GM18861 (cell line): ENCODE measurements around the gene OR7A17.

Experiments
- ATAC-seq: cut with Tn5 transposase; IDR thresholded peaks from one replicate; pipeline ENCODE4 v1.9.1; 2021; ENCODE audit not compliant: unreplicated experiment

The OR7A17 gene

DNA sequence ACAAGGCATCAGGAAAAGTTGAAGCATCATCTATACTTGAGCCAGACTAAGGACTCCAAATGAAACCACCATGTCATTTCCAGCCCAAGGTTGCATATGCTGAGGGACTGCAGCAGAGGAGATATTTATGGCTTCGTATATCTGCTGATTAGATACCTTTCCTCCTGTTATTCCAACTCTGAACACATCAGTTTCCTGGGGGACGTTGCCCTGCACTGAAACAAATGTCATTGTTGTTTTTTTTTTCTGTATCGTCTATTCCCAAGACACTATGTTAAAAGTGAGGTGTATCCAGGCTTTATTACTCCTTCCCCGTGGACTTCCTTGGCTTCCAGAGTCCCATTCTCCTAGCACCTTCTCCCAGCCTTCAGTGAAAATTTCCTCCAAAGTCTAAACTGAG is at the start of gene OR7A17:
OR7A17 (minus strand) TSS at position 101 of the 400 bp plus-strand sequence. CDS start 4,777 bp downstream, outside the sequence.
- ATAC-seq = no peak

DNA sequence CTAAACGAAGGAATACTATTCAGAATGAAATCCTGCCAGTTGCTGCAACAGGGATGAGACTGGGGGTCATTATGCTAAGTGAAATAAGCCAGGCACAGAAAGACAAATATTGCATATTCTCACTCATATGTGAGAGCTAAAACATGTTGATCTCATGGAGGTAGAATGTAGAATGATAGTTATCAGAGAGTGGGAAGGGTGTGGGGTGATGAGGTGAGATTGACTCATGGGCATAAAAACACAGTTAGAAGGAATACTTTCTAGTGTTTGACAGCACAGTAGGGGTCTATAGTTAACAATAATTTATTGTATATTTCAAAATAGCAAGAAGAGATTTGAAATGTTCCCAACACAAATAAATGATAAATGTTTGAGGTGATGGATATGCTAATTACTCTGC is 47.6 kb upstream of the OR7A17 start:
- no peak for ATAC-seq

DNA sequence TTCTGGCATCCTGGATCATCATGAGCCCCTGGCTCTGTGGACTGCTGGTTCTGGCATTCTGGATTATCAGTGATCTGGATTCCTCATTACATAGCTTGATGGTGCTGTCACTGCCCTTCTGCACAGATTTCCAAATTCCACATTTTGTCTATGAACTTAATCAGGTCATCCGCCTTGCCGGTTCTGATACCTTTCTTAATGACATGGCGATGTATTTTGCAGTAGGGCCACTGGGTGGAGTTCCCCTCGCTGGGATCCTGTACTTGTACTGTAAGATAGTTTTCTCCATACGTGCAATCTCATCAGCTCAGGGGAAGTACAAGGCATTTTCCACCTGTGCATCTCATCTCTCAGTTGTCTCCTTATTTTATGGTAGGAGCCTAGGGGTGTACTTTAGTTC is 30.9 kb upstream of the OR7A17 start:
- no peak for ATAC-seq

DNA sequence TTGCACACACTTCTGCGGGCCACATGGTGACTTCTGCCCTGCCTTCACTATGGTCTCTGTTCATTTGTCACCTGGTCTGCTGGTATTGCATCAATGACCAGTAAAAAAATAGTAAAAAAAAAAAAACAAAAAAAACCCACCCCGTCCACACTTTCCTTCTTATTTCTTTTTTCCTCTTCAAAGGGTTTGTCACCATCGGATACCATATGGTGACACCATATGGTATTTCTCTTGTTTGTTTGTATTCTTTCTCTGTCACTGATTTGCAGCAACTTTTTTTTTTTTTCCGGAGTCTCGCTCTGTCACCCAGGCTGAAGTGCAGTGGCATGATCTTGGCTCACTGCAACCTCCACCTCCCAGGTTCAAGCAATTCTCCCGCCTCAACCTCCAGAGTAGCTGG is 29.2 kb upstream of the OR7A17 start:
- ATAC-seq = no peak

DNA sequence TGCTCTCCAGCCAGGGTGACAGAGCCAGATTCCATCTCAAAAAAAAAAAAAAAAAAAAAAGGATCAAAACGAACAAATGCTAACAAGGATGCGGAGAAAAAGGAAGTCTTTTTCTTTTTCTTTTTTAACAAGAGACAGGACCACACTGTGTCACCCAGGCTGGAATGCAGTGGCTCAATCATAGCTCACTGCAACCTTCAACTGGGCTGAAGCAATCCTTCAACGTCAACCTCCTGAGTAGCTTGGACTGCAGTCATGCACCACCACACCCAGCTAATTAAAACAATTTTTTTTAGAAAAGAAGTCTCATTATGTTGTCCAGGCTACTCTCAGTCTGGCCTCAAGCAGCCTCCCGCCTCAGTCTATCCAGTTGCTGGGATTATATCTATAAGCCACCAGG is 20.8 kb upstream of the OR7A17 start:
- no peak for ATAC-seq

DNA sequence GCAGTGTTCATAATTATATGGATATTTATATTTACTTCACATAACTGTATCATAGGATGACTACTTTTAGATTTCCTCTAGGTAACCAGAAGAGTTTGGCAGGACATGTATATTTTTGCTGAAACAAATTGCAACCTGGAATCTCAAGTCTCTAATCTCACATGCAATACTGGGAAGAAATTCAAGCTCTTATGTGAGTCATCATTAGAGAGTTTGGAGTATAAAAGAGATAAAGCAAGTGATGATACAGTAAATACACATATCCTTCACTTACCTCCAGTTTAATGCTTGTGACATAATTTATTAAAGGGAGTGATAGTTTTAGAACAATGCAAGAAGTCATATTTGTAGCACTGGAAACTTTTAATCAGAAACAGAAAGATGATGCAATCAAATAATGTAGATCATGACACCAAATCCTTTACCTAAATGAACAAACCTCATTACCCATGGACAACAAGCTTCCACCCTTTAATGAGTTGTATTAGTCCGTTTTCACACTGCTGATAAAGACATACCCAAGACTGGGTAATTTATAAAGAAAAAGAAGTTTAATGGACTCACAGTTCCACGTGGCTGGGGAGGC is 15.8 kb upstream of the OR7A17 start:
- ATAC-seq = no peak

DNA sequence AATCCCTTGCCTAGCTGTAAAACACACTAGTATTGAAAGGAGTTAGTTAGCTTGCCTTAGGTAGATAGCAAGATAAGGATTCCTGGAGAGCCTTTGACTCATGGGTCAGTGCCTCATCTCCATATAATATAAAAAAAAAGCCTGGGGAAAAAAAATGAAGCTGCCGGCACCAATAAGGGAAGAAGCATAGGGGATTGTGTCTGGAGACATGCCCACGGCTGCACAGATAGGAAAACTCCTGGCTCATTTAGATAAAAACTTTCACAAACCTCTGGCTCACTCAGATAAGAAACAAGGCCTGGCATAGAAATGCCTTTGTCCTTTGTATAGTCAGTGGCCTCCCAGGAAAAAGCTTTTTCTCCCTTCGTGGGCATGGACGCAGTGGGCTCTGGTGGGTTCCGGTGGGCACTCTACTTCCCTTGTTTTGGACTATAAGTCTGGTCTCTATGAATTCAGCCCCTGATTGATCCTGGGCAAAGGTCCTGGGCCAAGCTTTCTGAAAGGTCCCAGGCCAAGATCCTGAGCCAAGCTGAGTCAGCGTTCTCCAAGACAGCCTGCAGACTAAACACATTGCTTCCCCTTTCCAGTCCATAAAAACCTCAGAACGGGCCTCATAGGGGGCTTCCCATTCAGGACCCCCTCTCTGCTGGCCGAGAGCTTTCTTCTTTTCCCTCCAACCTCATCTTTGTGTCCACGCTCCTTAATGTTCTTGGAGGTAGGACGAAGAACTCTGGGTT is 4.9 kb upstream of the OR7A17 start:
- ATAC-seq = no peak

DNA sequence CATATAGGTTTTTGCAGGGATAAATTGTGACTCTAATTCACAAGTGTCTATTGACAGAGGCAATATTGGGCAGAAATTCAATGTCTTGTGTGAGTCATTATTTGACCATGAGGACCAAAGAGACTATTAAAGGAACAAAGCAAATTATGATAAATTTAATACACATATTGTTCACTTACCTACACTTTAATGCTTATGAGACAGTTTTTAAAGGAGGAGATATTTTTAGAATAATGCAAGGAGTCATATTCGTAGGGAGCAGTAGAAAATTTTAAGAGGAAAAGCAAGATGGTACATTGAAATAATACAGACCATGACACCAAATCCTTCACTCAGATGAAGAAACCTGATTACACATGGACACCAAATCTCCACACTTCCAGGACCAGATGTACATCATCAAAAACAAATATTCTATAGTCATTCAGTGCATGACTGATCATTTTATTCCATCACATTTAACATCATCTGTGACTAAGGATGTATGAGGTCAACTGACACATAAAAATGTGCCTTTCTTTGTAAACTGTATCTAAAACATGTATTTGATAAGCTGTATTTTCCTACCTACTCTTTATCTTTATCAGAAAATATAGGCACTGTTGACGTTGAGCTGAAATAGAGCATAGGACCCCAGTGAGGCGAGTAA is 4.2 kb upstream of the OR7A17 start:
- ATAC-seq = no peak

DNA sequence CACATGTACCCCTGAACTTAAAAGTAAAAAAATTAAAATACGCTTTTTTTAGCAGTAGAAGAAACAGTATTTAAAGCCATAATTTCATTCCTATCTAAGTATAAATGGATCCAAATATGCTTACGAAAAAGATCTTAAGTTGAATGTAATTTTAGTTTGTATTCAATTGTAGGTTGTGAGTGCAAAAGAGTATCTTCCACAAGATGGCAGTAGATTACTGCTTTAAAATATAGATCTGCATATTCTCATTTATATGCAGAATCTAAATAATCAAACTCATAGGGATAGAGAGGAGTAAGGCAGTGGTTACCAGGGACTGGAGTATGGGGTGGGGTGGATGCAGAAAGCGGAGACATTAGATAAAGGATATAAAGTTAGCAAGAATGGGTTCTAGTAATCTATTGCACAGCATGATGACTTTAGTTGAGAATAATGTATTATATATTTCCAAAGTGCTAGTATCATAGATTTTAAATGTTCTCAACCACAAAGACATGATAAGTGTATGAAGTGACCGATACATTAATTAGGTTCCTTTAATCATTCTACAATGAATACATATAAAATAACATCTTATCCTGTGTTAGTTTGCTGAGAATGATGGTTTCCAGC is 14.2 kb downstream of the OR7A17 start:
- no peak for ATAC-seq

DNA sequence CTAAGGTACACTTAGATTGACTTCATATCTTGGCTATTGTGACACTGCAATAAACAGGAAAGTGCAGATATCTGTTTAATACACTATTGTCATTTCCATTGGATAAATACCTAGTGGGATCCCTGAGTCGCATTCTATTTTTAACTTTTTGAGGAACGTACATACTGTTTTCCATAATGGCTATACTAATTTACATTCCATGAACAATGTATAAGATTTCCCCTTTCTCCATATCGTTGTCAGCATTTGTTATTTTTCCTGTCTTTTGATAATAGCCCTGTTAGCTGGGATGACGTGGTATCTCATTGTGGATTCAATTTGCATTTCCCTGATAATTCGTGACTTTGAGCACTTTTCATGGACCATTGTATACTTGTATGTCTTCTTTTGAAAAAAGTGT is 17.4 kb downstream of the OR7A17 start:
- no peak for ATAC-seq

DNA sequence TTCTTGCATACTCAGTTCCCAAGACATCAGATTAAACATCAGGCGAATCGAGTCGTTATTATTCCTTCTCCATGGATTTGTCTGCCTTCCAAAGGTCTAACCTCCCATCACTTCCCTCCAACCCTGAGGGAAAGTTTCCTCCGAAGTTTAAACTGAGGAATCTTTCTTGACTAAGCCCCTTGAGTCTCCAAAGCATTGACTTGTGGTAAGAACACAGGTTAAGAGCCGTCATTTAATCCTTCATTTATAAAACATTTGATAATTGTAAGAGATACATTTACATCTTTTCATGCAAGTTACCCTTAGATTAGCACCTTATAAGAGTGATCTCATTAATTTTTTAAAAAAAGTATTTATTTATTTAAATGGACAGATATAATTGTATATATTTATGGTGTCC is 37.1 kb downstream of the OR7A17 start, which contains the start of gene OR7A10:
OR7A10 (minus strand) TSS at position 101 of the 400 bp plus-strand sequence. CDS start 7,045 bp downstream, outside the sequence.
- no peak for ATAC-seq

DNA sequence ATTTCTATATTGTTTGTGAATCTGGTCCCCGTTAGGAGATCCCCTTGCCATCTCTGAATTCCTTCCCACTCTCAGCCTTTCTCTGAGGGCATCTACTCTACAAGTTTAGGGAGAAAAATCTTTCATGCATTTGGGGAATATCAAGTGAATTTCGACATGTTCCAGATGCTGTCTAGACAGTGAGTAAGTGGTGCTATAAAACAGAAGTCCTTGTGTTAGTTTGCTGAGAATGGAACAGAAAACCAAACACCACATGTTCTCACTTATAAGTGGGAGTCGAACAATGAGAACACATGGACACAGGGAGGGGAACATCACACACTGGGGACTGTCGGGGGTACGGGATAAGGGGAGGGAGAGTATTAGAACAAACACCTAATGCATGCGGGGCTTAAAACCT is 42.4 kb downstream of the OR7A17 start:
- no peak for ATAC-seq

DNA sequence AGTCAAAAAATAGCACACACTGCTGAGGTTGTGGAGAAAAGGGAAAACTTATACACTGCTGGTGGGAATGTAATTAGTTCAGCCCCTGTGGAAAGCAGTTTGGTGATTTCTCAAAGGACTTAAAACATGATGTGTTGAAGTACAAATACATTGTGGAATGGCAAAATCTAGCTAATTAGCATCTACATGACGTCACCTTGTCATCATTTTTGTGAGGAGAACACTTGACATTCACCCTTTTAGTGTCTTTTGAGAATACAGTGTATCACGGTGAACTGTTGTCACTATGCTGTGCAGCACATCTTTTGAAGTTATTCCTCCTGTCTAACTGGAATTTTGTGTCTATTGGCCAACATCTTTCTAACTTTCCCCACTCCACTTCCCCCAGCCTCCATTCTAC is 42.8 kb downstream of the OR7A17 start:
- no peak for ATAC-seq

DNA sequence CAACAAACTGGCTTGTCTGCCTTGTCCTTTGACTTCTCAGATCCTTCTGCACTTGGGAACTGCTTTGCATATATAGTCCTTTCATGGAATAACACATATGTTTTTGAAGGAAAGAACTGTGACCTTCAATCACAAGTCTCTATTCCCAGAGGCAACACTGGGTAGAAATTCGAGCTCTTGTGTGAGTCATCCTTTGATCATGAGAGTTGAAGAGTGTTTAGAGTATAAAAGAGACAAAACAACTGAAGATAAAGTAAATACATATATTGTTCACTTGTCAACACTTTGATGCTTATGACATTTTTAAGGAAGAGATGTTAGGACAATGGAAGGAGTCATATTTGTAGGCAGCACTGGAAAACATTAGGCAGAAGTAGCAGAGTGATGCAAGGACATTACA is 45.7 kb downstream of the OR7A17 start:
- no peak for ATAC-seq

DNA sequence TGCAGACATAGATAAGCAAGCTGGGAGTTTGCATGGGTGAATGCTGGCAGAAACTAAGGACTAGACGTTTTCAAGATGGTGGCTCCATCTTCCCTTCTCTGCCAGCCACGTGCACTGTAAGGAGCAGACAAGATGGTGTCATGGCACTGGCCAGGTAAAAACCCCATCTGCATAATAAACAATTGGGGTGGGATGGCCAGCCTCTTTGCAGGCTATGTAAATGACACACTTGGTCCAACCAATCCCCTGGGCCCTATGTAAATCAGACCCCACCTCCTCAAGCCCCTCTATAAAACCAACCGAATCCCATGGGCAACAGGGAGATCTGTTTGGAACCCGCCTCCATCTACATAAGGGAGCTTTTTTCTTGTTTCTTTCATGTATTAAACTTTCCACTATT is 48.5 kb downstream of the OR7A17 start:
- ATAC-seq = no peak

DNA sequence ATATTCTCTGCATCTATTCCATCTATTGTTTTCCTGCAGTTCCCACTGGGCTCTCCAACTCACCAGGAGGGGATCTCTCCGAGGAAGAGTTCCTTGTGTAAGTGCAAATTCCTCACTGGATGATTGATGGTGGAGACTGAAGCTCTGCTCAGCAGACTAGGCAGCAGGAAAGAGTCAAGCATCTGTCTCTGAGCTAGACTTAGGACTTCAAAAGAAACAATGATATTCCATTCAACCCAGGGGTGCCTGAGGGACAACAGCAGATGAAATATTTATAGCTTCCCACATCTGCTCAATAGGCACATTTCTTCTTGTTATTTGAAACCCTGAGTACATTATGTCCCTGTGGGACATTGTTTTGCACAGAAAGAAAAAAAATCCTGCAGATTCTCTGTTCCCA is 50.9 kb downstream of the OR7A17 start, which contains the start of the genes OR7A5 and OR7C1:
OR7A5 (minus strand) TSS at position 175 of the 400 bp plus-strand sequence. CDS start 6,944 bp downstream, outside the sequence.
OR7C1 (minus strand) TSS at position 175 of the 400 bp plus-strand sequence. CDS start 35,049 bp downstream, outside the sequence.
- ATAC-seq = no peak

DNA sequence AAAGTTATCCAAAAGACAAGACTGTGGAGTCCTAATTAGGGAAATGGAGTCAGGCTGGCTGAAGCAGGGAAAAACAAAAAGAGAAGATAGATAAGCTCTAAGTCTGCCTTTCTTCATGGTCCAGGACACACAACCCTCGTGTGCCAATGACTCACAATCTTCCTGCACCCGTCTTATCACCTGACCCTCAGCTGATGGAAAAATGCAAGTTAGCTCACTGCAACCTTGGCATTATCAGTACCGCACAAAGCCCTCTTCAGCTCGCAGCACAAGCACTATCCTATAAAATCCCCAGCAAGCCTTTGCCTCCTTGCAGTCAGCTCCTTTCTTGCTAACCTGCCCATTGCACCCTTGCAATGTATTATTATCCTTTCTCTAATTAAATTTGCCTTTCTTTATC is 55.2 kb downstream of the OR7A17 start:
- ATAC-seq = no peak
